DMS53 treated with DMSO at 0.1 percent for 48 hours (cell line): Measurements from ENCODE around the gene FJX1.
A peak's percentile ranks its signal among the peaks of the same experiment; 100 is the strongest.

Experiments
- DNase-seq: peaks from one replicate; lab custom pipeline; 2025; ENCODE audit not compliant: unreplicated experiment; lab: John Stamatoyannopoulos, UW

FJX1 gene, protein sequence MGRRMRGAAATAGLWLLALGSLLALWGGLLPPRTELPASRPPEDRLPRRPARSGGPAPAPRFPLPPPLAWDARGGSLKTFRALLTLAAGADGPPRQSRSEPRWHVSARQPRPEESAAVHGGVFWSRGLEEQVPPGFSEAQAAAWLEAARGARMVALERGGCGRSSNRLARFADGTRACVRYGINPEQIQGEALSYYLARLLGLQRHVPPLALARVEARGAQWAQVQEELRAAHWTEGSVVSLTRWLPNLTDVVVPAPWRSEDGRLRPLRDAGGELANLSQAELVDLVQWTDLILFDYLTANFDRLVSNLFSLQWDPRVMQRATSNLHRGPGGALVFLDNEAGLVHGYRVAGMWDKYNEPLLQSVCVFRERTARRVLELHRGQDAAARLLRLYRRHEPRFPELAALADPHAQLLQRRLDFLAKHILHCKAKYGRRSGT

DNA sequence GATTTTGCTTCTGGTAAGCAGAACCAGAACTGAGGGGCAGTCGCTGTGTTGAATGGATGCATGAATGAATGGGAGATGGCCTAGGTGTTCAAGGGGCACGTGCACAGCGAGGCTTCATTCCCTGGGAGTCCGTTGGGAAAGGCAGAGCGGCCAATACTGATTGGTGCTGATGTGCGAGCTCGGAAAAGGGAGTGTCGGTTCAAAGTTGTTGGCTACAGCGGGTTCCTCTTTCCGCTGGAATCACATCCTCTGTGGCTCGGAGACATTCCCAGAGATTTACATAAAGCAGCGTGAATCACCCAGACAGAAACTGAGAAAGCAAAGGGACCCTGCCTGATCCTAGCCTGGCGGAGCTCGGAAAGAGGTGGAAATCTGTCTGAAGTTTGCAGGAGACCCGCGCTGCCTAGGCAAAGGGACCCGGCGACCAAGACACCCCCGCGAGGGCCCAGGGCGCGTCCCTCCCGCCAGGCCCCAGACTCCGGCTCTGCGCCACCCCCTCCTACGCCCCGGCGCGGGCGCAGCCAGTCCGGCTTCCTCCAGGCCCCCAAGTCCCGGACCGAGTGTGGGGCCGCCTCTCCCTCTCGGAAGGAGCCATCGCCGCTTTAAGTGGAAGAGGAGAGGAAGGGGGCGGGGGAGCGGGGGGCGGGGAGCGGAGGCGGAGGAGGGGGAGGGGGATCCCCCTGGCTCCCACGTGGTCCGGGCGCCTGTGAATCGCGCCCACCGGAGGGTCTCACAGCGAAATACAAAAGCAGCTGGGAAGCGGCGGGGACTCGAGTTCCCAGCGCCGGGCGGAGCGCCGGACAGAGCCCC is at the start of gene FJX1:
TSS of gene FJX1 (plus strand) at position 774 of the 810 bp plus-strand sequence. CDS start 177 bp downstream, outside the sequence.
- peak; percentile 13 for DNase-seq

DNA sequence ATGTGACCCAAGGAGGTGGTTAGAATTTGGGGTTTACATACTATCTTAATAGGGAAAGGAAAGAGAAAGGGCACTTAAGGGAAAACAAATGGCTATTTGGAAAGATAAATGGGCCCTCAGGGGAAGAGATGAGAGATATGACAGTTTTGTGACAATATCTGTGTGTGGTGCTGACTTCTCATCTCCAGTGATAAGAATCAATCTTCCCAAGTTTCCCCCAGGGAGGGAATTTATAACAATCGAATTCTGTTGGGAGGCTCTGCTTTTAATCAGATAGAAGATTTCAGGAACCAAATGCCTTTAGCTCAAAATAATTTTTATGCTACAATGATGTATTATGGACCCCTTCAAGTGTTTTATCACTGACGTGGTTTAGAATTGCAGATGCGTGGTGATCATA is 46.6 kb upstream of the FJX1 start:
- DNase-seq: no peak

DNA sequence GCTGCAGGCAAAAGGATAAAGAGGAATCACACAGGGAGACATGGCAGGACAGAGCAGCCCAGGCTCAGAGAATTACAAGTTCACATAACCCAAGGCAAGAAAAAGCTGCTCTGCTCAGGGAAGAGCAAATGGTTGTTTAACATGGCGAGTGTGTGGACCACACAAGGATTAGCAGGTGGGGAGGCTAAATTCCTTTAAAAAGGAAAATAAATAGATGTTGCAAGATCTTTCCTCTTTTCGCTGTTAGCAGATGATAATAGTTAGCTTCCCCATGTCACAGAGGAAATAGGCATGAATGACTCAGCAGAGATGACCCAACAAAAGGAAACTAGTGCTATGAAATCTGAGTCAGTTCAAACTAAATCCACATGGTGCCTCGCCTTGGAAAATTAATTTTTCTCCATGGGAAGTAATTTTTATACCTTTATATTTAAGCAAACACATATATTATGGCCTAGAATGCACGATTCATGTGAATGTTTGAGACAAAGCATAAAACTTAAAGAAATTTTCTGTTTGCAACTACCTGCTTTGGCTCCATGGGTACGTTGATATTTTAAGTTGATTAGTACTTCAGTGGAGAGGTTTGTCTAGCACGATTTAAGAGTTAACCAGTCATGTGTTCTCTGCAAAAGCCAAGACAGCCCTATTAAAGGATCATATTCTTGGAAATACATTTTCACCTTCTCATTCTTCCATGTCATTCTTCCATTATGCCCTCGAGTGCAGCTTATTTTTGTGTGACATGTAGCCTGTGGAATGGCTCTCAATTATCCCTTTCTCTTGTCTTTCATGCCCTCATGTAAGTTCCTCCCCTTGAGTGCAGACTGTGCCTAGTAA is 38.5 kb upstream of the FJX1 start:
- DNase-seq: peak; percentile 17

DNA sequence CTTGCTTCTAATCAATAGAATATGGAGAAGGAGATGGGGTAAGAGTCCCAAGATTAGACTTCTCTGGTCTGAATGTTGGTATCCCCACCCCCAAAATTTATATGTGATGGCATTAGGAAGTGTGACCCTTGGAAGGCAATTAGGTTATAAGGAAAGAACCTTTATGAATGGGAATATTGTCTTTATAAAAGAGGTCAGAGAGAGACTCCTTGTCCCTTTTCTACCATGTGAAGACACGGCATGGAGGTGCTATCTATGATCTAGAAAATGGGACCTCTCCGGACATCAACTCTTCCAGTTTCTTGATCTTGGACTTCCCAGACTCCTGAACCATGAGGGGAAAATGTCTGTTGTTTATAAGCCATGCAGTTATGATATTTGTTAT is 37.9 kb upstream of the FJX1 start:
- no peak for DNase-seq

DNA sequence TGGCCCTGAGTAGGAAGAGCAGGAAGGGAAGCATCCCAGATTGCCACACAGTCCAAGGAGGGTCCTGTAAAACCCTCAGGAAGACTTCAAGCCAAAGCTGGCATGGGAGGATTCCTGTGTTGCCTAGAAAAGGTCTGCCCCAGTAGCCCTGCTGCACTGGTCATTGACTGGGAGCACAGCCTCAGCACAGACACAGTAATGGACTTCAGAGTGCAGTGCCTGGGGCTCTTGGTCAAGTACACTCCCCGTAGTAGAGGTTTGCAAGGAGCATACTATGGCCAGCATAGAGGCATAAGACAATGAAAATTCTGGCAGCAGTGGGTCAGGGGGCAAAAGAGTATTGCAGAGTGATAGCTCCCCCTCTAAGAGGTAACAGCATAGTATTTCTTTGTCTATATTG is 36.2 kb upstream of the FJX1 start:
- no peak for DNase-seq

DNA sequence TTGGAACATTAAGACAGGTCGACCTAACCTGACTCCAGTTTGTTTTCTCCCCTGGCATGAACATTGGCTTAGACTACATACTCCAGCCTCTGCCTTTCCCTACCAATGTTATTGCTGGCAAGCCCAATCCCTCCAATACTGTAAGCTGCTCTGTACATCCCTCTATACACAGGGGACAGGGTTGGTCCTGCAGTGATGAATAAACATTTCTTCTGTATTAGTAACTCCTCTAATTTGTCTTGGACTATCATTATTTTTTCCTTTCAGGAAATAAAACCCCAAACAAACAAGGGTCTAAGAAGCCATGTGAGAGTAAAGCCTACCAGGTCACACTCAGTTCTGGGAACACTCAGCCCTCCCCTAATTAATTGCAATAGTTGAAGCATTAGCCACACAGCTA is 35.1 kb upstream of the FJX1 start:
- DNase-seq: no peak

DNA sequence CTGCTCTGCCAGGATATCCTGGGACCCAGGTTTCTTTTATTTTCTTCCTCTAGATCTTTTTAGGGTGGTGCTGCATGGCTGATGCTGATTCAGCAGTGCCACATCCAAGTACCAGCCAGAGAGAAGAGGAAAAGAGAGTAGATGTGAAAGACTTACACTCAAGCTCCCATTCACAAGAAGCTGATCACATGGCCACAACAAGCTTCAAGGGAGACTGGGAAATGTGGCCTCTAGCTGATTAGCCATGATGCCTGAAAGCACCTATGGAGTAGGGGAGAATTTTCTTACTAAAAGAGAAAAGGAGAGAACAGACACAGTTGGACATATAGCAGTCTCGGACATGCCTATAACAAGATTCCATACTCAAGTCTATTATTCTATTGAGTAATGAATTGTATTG is 34.4 kb upstream of the FJX1 start:
- DNase-seq: no peak

DNA sequence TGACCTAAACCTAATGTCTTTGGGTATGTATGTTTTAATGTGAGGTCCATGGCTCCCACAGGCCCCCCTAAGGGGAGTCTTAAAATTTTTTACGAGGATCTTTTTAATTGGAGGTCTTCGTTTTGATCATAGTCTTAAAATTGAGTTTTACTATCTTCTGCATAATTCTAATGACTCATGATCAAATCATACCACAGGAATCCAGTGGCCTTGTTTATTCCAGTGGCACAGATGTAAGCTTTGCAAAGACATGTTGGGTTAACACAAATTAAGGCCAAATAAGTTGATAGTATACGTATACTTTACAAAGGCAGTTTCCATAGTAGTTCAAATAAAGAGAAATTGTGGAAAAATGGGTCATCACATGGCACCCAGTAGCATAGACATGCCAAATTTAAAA is 33.9 kb upstream of the FJX1 start:
- DNase-seq: no peak

DNA sequence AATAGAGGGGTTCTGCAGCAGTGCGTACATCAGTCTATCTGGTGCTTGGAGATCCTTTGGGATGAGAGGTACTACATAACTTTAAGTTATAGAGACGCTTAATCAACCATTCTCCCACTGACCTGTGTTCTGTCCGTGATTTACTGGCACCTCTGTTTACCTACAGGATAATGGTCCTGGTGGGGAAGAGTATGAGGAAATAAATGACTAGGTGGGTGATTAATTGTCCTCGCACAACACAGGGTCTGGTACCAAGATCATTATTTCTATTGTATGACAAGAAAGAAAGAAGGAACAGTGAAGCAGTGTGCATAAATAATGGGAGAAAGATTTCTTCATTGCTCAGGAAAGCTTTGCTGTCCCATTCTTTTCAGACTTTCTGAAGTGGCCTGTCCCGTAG is 32.8 kb upstream of the FJX1 start:
- no peak for DNase-seq

DNA sequence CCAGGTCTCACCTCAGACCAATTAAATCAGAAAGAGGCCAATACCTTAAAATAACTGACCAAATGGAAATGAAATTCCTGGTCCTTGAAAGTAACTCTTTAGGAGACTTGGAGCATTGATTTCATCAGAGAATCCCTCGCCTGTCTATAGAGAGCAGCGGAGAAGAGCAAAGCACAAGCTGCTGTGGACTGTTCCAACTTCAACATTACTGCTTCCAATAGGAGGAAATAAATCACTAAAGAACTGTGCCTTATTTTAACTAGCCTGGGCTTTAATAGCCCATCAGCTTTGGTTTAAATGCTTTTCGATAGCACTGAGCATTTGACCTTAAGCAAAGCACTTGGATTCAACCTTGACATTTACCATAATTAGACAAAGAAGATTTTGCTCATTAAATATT is 32.0 kb upstream of the FJX1 start:
- DNase-seq: no peak

DNA sequence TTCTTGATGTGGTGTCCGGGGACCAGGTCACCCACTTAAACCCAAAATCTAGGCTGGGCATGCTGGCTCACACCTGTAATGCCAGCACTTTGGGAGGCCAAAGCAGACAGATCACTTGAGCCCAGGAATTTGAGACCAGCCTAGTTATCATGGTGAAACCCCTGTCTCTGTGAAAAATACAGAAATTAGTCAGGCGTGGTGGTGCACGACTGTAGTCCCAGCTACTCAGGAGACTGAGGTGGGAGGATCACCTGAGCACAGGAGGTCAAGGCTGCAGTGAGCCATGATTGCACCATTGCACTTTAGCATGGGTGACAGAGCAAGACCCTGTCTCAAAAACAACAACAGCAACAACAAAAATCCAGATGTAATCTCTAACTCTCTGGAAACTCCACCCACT is 30.3 kb upstream of the FJX1 start:
- no peak for DNase-seq

DNA sequence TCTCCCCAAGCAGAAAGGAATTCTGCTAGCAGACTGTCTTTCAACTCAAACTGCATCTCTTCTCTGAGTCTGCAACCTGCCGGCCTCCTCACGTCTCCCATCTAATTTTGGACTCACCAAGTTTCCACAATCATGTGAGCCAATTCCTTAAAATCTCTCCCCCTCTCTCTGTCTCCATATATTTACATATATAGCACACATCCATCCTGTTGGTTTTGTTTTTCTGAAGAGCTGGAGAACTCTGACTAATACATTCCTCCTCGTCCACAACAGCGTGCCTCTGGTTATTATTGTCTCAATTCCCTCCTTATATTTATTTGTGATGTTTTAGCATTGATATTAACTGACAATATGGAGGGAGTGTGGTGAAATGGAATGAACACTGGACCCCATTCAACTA is 29.6 kb upstream of the FJX1 start:
- no peak for DNase-seq

DNA sequence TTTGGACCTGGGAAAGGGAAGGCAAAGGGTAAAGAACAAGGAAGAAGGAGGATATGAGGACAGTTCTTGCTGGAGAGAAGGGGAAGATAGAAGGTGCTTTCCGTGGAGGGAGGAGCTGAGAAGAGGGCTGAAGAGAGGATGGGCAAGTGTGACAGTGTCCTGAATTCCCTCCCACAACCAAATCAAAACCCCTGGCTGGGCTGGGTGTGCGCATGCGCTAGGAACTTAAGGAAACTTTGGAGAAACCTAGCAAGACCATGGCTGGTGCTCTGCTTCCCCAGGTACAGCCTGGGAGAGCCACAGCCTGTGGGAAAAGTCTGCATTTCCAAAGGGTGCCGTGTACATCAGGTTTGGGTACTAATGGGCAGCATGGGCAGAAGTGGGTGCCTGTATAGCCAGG is 29.0 kb upstream of the FJX1 start:
- DNase-seq: no peak

DNA sequence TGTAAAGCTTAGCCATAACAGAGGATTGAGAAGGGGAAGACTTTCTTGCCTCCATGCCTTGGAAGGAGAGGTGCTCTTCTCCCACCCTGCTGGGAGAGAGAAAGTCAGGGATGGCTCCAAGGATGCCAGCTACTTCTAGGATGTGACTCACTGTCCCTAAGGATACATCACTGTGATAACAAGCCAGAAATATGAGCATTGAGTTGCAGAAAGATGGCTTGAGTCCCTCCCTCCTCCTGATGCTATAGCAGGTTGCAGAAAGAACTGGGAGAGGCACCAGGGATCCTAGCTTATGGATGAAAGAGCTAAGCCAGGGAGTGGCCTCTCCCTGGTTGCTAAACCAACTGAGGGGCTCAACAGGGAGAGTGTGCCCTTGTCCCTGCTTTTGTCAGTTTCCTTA is 27.8 kb upstream of the FJX1 start:
- DNase-seq: no peak

DNA sequence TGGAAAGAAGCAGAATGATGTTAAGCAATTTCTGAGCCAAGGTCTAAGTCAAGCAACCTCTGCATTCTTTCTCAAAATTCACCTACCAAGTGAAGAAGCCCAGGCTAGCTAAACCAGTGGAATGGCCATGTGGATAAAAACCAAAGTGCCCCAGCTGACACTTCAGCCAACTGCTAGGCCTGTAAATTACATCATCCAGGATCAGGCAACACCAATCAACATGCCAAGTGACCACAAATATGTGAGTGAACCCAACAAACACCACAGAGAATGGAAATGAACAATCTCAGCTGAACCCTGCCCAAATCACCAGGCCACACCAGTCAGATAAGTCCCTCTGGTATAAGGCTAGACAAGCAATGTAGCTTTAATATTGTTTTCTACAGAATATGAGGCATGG is 25.1 kb upstream of the FJX1 start:
- DNase-seq: no peak

DNA sequence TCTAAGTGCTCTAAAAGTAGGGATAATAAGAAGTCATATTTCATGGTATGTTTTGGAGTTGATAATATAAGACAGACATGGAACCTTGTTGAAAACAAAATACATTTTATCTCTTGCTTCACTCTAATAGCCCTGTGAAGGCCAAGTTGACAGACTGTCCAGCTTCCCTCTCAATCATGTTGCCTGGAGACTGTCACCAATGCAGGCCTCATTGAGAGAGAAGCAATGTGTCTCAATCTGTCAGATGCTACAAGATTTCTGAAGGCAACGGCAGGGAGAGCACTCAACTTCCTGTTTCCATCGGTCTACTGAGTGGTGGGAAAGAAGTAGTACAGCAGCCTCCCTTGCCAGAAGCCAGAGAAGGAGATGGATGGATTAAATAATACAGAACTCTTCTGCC is 23.6 kb upstream of the FJX1 start:
- DNase-seq: no peak

DNA sequence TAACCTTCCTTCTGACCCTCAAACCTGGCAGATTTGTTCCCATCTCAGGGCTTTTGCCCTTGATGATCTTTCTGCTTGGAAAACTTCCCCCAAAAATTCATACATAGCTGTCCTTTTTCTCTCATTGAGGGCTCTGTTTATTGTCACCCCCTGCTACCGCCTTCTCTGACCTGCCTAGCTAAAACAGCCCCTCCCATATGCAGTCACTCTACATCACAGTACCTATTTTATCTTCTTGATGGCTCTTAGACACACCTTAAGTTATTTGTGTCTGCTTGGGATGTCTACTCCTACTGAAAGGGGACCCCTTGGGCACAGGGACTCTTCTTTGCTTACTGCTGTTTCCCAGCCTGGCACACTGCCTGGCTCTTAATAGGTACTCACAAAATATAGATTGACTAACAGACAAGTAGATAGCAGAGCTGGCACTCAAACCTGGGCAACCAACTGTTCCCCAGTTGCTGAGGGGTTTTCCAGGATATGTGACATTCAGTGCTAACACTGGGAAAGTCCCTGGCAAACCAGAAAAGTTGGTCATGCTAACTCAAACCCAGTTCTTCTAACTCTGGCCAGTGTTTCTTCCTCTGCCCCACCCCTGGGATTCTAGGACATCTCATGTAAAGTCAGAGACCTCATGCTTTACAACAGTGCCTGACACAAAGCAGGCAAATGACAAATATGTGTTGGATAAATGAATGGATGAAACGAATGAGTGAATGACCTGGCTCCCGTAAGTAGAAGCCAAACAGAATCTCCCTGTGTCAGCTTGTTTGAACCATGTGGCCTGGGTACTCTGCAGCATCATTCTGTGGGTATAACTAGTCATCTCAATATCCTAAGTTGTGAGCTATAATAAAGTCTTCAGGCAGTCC is 19.8 kb upstream of the FJX1 start:
- no peak for DNase-seq

DNA sequence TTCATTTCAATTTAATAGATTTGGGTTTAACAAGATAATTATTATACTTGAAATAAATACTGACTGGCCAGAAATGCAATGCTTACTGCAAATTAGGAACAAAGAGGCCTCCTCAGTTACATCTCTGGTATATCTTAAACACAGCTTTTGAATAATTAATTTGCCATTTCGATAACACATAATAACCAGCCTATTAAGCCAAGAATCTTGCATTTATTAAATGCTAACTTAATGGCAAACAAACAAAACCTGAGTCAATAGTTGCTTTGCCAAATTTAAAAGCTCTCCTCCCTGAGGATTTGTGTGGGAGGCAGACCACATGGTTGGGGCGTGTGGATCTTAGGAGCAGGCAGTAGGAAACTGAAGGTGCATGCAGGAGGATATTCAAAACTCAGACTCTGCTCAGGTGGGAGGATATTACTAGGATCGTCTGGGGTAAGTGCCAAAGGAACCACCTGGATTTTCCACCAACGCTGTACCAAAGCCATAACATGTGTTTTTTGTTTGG is 17.9 kb upstream of the FJX1 start:
- DNase-seq: no peak

DNA sequence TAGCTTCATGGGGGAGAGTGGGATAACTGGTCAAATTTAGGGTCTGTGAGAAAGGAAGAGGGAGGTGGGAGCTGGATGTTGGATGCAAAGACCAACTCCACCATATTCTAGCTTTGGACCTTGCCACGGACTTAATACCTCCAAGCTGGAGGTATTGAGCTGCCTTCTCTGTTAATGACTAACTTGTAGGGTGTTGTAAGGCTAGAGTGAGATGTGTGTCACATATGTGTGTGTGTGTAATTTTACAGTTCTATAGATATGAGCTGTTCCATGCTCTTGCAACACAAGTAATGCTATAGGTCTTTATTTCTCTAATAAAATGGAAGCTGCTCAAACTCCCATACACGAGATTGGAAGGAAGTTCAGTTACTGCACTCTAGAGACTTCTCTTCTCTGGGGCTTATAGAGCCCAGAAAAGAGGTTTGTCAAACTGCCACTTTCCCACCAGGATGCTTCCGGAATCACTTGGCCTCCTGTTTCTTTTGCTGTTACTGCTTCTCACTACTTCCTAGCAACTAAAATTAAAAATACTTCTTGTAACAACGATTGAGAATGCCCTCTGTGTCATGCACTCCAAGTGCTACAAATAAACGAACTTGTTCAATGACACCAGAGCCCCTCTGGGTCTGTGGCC is 16.0 kb upstream of the FJX1 start:
- DNase-seq: no peak

DNA sequence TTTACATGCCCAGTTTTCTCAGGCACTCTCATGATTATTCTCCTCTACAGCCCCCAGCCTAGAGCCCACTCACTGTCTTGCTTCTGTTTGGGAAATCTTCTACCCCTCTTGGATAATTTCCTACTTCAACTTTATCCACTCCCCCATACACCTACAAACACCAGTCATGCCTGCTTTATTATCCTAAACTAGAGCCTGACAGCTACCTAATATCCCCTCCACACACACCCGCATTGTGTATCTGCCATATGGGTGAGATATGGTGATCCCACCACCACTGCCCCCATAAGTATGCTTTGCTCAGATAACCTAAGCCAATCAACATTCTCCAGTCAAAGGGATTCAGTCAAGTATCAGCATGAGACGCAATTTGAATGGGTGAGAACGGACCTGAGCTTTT is 15.3 kb upstream of the FJX1 start:
- no peak for DNase-seq
